GM21723 (cell line): ENCODE measurements around the gene C11orf97.
"Not testable (repeated sequence)": the region's sequence is repeated elsewhere in the genome, so short reads cannot be mapped to it uniquely, and the experiment has no call there.

Source experiments
- ATAC-seq: cut with Tn5 transposase; IDR thresholded peaks from one replicate; pipeline ENCODE4 v1.9.1; 2021; ENCODE audit warnings: mild to moderate bottlenecking, moderate library complexity; ENCODE audit not compliant: unreplicated experiment

Gene C11orf97

GRCh38 chr11:94555752-94556329 is 43.6 kb downstream of the C11orf97 start:
- not testable (repeated sequence) for ATAC-seq

GRCh38 chr11:94557421-94557820 is 45.2 kb downstream of the C11orf97 start:
- no peak for ATAC-seq

DNA sequence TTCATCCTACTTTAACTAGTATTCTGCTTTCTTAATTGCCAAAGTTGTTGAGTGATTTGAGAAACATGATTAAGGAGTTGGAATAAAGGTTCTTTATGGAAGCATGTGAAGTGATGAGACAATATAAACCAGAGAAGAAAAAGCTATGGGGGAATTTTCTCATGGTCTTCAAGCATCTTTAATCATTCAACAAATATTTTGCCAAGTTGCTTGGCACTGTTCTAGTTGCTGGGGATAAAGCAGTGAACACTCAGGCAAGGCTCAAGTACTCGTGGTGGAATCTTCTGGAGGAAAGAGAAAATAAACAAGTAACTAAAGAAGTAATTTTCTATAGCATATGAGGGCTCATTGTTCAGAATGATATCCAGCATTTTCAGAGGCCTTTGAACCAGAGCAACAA is 45.7 kb downstream of the C11orf97 start:
- no peak for ATAC-seq

GRCh38 chr11:94558468-94558867 is 46.2 kb downstream of the C11orf97 start:
- ATAC-seq: no peak

GRCh38 chr11:94558932-94559331 is 46.7 kb downstream of the C11orf97 start:
- ATAC-seq: no peak

- no peak for ATAC-seq
Measured at GRCh38 chr11:94559361-94559760, 47.1 kb downstream of the C11orf97 start.

DNA sequence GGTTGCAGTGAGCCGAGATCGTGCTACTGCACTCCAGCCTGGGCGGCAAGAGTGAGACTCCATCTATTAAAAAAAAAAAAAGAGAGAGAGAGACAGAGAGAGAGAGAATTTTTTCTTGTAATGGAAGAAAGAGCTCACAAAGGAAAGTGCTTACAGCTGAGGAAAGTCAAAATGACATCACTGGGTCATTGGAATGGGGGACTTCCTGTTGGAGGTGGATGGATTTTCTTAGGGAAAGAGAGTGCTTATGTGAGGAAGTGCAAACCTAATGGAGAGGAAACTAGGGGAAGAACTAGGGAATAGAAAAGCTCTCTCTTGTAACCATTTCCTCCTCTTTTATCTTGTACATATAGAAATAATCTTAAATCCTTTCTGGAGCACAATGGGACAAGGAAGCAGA is 48.6 kb downstream of the C11orf97 start:
- ATAC-seq: no peak

- no peak for ATAC-seq
Measured at GRCh38 chr11:94563176-94563847, 51.1 kb downstream of the C11orf97 start.

- ATAC-seq: no peak
Measured at GRCh38 chr11:94563848-94564467, 51.7 kb downstream of the C11orf97 start.

DNA sequence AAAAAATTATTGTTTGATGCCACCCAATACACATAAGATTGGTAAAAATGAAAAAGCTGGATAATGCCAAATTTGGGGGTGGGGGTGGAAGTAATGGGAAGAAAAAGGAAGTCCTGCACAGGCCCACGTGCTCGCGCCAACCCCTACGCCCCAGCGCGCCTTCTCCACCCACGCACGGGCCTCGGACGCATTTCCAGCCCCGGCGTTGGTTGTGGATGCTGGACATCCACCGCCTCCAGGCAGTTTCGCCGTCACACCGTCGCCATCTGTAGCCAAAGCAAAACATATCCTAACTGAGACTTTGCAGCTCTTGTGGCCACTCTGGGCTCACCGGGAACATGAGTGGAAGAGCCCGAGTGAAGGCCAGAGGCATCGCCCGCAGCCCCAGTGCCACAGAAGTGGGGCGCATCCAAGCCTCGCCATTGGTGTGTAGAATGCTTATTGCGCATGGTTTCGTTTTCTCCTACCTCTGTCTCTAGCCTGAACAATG is 55.0 kb downstream of the C11orf97 start, which contains the start of gene PIWIL4:
PIWIL4 (plus strand) TSS at position 188 of the 490 bp plus-strand sequence; CDS start at position 339, 151 bp downstream.
- ATAC-seq: no peak

GRCh38 chr11:94568200-94568599 is 55.9 kb downstream of the C11orf97 start:
- ATAC-seq: no peak

DNA sequence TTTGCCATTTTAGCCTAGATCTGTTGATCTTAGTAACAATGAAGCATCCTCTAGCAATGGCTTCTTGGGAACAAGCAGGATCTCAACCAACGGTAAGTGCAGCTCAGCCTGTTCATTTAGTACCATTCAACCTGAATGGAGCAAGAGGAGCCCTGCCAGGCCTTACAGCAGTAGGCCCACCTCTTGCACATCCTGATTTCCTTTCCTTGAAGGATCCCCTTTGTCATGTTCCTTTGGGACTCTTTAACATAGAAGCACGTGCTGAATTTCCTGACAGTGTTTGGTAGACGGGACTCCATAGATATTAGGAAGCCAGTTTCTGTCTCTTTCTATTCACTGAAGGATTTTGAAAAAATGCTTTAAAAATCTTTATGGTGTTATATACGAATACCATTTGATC is 56.5 kb downstream of the C11orf97 start:
- ATAC-seq: no peak

- ATAC-seq: not testable (repeated sequence)
Measured at GRCh38 chr11:94572975-94573374, 60.7 kb downstream of the C11orf97 start.

GRCh38 chr11:94574193-94574961 is 62.1 kb downstream of the C11orf97 start:
- ATAC-seq: no peak

DNA sequence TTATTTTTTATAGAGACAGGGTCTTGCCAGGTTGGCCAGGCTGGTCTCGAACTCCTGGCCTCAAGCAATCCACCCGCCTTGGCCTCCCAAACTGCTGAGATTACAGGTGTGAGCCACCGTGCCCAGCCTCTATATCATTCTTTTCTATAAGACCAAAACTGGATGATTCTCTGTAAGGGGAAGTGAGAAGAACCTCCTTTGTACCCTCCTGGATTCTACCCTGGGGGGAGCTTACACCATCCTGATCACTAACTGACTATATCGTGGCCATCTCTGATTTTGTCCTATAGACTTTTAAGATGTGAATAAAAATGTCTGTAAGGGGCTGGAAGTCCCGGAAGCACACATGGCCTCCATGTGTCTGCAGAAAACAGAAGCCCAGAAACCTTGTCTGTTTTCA is 64.0 kb downstream of the C11orf97 start:
- no peak for ATAC-seq

- no peak for ATAC-seq
Measured at GRCh38 chr11:94577841-94578240, 65.6 kb downstream of the C11orf97 start.
